22Rv1 (cell line): ENCODE results near the gene BEND5.

Experiments
- ZFX ChIP-seq: fragments of 450-650 bp; IDR thresholded peaks from 2 replicates; pipeline ENCODE4 v1.6.1; 2017; ENCODE audit warnings: antibody characterized with exemption, borderline replicate concordance
- TF ChIP-seq, protein P1 (sequence below): fragments of 450-650 bp; IDR thresholded peaks from 2 replicates; pipeline ENCODE4 v1.5.1; 2017; ENCODE audit warnings: mild to moderate bottlenecking

DNA sequence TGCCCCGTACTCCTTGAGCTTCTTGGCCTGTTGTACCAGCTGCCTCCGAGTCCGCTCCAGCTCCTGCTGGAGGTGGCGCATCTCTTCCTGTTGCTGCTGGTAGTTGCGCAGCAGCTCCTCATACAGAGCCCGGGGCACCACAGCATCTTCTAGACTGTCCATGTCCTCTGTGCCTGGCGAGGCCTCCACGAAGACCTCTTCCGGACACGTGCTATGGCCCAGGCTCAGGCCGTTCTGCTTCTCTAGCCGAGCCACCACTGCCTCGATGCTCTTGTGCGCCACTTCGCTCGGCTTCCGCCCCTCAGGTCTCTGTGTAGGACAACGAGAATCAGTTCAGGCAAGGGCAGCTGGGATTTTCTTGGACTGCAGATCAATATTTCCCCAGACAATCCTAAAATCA is 17.7 kb downstream of the BEND5 start:
- TF ChIP-seq, protein P1, sequence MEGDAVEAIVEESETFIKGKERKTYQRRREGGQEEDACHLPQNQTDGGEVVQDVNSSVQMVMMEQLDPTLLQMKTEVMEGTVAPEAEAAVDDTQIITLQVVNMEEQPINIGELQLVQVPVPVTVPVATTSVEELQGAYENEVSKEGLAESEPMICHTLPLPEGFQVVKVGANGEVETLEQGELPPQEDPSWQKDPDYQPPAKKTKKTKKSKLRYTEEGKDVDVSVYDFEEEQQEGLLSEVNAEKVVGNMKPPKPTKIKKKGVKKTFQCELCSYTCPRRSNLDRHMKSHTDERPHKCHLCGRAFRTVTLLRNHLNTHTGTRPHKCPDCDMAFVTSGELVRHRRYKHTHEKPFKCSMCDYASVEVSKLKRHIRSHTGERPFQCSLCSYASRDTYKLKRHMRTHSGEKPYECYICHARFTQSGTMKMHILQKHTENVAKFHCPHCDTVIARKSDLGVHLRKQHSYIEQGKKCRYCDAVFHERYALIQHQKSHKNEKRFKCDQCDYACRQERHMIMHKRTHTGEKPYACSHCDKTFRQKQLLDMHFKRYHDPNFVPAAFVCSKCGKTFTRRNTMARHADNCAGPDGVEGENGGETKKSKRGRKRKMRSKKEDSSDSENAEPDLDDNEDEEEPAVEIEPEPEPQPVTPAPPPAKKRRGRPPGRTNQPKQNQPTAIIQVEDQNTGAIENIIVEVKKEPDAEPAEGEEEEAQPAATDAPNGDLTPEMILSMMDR = no peak
- TF ChIP-seq ZFX = no peak
